A673 (cell line): ENCODE data around the gene TCTN1.

ENCODE experiments used
- EZH2 ChIP-seq: fragments of 200-600 bp; sonication (generic); IDR thresholded peaks from 2 replicates; pipeline ENCODE4 v1.6.1; 2017; ENCODE audit warnings: borderline replicate concordance, low read depth, mild to moderate bottlenecking, mixed read lengths, antibody characterized with exemption, low read length; ENCODE audit not compliant: poor library complexity, severe bottlenecking
- TF ChIP-seq, protein P1 (sequence below): fragments of 300-800, 200-600 bp; sonication (generic); conservative IDR thresholded peaks from 2 replicates; pipeline ENCODE4 v1.5.1; 2017; ENCODE audit warnings: low read depth, mild to moderate bottlenecking, antibody characterized with exemption, low read length, moderate library complexity, mixed read lengths

GRCh38 chr12:110677982-110678381 lies 64.1 kb downstream of the TCTN1 start:
- TF ChIP-seq, protein P1, sequence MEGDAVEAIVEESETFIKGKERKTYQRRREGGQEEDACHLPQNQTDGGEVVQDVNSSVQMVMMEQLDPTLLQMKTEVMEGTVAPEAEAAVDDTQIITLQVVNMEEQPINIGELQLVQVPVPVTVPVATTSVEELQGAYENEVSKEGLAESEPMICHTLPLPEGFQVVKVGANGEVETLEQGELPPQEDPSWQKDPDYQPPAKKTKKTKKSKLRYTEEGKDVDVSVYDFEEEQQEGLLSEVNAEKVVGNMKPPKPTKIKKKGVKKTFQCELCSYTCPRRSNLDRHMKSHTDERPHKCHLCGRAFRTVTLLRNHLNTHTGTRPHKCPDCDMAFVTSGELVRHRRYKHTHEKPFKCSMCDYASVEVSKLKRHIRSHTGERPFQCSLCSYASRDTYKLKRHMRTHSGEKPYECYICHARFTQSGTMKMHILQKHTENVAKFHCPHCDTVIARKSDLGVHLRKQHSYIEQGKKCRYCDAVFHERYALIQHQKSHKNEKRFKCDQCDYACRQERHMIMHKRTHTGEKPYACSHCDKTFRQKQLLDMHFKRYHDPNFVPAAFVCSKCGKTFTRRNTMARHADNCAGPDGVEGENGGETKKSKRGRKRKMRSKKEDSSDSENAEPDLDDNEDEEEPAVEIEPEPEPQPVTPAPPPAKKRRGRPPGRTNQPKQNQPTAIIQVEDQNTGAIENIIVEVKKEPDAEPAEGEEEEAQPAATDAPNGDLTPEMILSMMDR = no peak
- TF ChIP-seq EZH2 = no peak
